ENCODE data around the gene NLRP6. TPM values are rescaled to one million over a fixed set of nuclear protein-coding genes. Genes with fewer than 3 reads are reported as not detected.

NLRP6 gene
- total RNA-seq, 1 experiment from 2014 or later = not detected

DNA sequence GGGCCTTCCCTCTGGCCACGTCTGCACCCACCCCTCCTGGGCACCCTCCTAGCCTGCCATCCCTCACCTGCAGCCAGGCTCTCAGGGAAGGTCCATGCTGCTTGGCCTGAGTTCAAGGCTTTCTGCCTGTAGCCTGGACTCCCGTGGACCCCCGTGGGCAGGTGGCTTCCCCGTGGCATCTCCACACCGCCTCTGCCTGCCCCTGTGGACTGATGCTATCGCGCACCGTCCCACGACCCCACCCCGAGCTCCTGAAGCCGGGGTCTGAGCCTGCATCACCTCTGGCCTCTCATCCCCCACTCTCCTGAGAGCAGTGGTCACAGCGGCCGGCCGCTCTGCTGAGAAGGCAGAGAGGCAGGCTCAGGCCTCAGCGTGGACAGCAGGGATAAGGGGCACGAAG is 16.6 kb downstream of the NLRP6 start:
- Histone ChIP-seq H3T11ph (ENCODE audit: low read length) (no peak overlapping the region), H2BK120ac (ENCODE audit: low read depth, low read length, poor library complexity, severe bottlenecking) (no peak overlapping the region), H2BK12ac (ENCODE audit: insufficient read length, low read depth, low read length) (no peak overlapping the region), H3K23ac (ENCODE audit: insufficient read length, low read depth, low read length) (no peak overlapping the region), H4K5ac (ENCODE audit: insufficient read length, low read depth, low read length) (no peak overlapping the region), H3K56ac (ENCODE audit: insufficient read length, low read depth, low read length) (no peak overlapping the region), H3K79me1 (ENCODE audit: insufficient read depth, low read depth, low read length, poor library complexity, severe bottlenecking) (no peaks in the 10 kb centered on the region), H4K8ac (replicated peaks; ENCODE audit: insufficient read length, low read depth, low read length) (no peak overlapping the region), H3K18ac (ENCODE audit: insufficient read length, low read depth, low read length) (no peak overlapping the region), H3K23me2 (ENCODE audit: insufficient read length, low read depth, low read length, poor library complexity, severe bottlenecking) (no peaks in the 10 kb centered on the region), H2AK5ac (ENCODE audit: insufficient read length, low read length) (no peak overlapping the region), H2AFZ (ENCODE audit: low read length) (no peak overlapping the region), H2BK15ac (ENCODE audit: low read depth, low read length) (no peak overlapping the region), H3K9me3 (ENCODE audit: control insufficient read depth, low read depth, low read length) (no peaks in the 10 kb centered on the region), H2BK5ac (ENCODE audit: insufficient read length, low read length) (no peak overlapping the region), H3K14ac (ENCODE audit: insufficient read depth, low read length) (no peak overlapping the region), H3K27me3 (ENCODE audit: insufficient read depth, low read length) (no peaks in the 10 kb centered on the region), H4K91ac (ENCODE audit: insufficient read length, low read depth, low read length) (no peak overlapping the region), H3K79me2 (ENCODE audit: insufficient read depth, low read length) (no peaks in the 10 kb centered on the region), H3K27ac (ENCODE audit: insufficient read length, low read depth, low read length) (no peak overlapping the region), H3K4me1 (ENCODE audit: insufficient read depth, low read length) (no peaks in the 10 kb centered on the region), H4K20me1 (ENCODE audit: control insufficient read depth, insufficient read depth, insufficient read length) (no peaks in the 10 kb centered on the region), H3K4me2 (ENCODE audit: insufficient read depth, insufficient read length, low read length) (no peak overlapping the region), H2BK20ac (ENCODE audit: low read depth, low read length, poor library complexity, severe bottlenecking) (no peak overlapping the region), H3K9ac (ENCODE audit: extremely low read depth, insufficient read length, low read length) (no peak overlapping the region), H3K4ac (ENCODE audit: low read depth, low read length) (no peak overlapping the region)
- no peak for DNase-seq
- peaks cover 19 to 40% (median 23%) of the 10 kb centered on the region in 3 experiments for H3K36me3 Mint-ChIP-seq (ENCODE audit: insufficient read depth in 1 of 3, low read depth in 3 of 3)
- TF ChIP-seq, protein P1, sequence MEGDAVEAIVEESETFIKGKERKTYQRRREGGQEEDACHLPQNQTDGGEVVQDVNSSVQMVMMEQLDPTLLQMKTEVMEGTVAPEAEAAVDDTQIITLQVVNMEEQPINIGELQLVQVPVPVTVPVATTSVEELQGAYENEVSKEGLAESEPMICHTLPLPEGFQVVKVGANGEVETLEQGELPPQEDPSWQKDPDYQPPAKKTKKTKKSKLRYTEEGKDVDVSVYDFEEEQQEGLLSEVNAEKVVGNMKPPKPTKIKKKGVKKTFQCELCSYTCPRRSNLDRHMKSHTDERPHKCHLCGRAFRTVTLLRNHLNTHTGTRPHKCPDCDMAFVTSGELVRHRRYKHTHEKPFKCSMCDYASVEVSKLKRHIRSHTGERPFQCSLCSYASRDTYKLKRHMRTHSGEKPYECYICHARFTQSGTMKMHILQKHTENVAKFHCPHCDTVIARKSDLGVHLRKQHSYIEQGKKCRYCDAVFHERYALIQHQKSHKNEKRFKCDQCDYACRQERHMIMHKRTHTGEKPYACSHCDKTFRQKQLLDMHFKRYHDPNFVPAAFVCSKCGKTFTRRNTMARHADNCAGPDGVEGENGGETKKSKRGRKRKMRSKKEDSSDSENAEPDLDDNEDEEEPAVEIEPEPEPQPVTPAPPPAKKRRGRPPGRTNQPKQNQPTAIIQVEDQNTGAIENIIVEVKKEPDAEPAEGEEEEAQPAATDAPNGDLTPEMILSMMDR (conservative IDR thresholded peaks at IDR 0.05) = no peak
- no peaks in the 10 kb centered on the region for H3K9me3 Mint-ChIP-seq
- H3K4me3 Mint-ChIP-seq = no peak overlapping the region
- WGBS (ENCODE audit: extremely low coverage, insufficient read length, low lambda C conversion rate) = no CpG with 5 or more reads among the region's 16 CpGs
- no peak overlapping the region for H3K27ac Mint-ChIP-seq
- no peaks in the 10 kb centered on the region for H3K27me3 Mint-ChIP-seq (ENCODE audit: low read depth)
- peaks cover 18 to 26% of the 10 kb centered on the region in 2 experiments for H3K4me1 Mint-ChIP-seq

All from H9 (cell line).